Kidney tubule cell (primary cell): ENCODE results near the gene PLXNA4.

ENCODE experiments used
- DNase-seq: peaks from one replicate; pipeline ENCODE4 v3.0.0-alpha.2; 2018; ENCODE audit warnings: low spot score

Gene PLXNA4

DNA sequence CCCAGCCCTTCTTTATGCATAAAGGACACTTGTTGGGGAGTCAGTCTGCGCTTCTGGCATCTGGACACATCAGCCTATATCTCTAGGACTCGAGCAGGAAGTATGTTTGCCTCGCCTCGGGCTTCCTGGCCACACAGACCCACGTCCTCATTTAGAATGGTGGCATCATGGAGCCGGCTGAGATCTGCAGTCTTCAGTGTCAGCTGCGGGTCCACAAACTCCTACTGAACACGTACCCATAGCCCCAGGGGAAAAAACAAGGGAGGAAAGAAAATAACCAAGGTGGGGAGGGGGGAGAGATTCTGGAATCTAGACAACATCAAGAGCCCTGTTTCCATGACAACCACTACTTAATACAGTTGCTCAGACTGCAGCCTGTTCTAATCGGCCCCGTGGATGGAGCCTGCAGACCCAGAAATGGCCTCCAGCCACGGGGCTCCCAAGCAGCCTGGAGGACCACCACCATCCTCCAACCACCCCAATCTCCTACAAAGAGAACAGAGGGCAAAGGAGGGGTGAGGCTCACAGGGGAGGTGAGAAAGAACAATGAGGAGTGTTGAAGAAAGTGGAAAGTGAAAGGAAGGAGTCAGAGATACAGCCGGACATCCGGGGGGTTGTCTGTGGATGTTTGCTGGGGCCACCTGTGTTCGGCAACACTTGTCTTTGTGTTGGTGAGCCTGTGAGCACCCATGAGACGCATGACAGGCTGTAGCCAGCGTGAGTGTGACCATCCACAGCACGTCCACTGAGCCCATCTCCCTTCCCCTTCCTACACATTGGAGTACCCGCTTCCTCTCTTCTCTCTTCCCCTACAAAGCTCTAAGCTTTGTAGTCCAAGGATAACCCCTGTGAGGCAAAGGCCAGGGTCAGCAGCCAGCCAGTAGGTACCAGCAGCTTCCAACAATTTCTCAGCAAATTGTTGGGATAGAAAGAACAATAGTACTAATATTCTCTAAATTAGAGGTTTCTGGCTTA lies 141.0 kb downstream of the PLXNA4 start:
- no peak for DNase-seq

DNA sequence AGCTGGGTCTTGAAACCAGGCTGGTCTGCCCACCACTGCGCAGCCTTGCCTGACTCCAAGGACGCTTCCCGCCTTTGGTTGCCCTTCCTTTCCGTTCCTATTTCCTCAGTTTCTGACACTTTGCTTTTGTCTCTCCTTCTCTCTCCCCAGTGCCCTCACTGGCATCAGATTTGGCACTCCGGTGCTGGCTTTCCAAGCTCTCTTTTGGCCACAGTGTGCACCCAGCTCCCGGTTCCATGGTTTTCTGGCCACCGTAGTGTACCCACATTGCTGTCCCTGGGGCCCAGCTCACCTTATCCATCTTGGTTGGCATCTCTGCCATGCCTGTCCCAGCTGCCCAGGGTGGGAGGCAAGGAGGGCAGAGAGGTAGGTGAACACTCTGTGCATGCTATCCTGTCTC lies 142.2 kb downstream of the PLXNA4 start:
- DNase-seq: no peak

DNA sequence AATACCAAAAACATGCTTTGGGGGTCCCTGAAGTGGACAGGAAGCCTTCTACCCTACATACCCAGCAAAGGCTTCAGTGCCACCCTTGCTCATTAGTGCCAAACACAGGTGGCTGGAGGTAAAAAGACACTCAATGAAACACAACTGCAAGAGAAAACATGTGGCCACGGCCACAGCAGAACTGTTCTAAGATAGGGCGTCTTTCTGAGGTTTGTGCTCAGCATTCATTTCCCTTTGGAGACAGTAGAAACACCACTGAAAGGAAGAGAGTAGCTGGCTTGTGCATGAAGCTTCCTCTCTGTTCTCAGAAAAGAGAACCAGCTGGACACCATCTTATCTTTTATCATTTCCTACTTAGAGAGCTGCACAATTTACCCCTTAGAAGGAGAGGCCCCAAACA lies 143.0 kb downstream of the PLXNA4 start:
- no peak for DNase-seq

DNA sequence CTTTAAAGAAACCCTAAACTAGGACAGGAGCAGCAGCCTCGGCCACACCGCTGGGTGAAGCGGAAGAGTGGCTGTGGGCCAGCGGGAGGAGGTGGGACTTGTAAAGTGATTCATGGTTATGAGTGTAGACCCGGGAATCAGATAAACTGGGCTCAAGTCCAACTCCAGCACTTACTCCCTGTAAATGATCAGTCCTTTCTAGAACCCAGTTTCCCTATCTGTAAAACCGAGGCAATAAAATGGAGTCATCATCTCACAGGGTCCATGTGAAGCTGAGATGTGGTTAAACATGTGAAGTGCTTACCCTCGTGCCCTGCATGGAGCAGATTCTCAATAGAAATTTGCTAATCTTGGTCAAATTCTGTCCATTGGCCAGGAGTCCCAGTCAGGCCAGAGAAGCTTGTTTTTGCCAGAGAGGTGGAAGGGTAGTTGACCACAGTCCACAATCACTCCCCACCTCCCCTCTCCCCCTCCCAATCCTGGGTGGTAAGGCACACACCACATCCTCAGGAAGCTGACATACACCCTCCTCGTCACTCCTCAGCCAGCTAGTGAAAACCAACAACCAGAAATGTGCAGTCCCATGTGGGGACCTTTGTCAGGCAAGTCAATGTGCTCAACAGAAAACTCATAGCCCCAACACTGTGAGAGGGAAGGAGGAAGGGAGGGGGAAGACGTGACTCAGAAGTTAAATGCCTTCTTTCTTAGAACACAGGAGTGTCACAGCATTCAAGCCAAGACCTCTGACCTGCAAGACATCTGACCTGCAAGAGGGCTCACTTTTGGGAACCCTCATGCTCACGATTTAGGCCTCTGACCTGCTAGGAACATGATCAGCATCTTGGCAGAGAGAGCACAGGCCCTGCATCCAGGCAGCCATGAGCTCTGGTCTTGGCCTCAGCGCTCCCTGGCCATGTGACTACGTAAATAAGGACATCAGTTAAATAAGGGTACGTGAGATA lies 145.1 kb downstream of the PLXNA4 start:
- DNase-seq: peak; percentile 85

DNA sequence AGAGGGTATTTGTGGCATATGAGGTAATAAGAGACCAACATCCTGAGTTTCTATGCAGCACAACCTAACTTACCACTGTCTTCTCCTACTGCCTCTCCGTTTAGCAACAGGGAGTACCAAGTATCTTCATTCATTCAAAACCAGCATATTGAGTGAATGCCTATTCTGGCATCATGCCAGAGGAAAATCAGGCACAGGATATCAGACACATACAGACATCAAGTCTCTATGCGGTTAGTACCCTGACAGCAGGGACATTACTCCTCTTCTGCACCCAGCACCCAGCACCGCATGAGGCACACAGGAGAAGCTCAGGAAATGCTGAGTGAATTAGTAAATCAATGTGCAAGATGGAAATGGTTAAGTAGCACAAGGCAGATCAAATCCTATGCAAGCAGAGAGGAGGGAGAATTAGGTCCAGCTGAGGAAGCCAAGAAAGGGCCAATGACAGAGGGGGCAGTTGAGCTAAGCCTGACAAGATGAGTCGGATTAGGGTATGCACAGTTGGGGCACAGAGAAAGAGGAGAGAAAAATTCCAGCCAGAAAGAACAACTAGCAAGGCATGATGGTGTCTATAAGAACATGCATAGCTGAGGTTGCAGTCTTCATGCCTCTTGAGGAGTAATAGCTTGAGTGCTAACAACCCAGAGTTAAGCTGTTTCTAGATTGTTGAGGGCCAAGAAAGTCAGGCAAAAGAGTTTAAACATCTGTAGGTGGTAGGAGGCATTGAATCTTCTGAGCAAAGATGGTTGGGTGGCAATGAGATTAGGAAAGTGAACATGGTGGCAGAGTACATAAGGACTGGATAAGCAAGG lies 146.0 kb downstream of the PLXNA4 start:
- DNase-seq: no peak

DNA sequence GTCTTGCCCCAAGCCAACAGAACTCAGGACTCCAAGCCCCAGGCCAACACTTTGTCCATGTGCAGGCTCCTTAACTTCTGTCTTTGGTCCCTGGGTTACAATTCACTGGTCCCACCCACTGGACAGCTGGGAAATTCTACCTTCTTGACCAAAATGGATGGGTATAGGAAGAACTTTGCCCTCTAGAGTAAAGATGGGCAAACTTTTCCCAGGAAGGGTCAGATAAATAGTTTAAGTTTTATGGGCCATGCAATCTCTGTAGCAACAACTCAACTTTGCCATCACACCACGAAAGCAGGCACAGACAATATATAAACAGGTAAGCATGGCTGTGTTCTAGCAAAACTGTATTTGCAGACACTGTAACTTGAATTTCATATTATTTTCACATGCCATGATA lies 147.1 kb downstream of the PLXNA4 start:
- no peak for DNase-seq

DNA sequence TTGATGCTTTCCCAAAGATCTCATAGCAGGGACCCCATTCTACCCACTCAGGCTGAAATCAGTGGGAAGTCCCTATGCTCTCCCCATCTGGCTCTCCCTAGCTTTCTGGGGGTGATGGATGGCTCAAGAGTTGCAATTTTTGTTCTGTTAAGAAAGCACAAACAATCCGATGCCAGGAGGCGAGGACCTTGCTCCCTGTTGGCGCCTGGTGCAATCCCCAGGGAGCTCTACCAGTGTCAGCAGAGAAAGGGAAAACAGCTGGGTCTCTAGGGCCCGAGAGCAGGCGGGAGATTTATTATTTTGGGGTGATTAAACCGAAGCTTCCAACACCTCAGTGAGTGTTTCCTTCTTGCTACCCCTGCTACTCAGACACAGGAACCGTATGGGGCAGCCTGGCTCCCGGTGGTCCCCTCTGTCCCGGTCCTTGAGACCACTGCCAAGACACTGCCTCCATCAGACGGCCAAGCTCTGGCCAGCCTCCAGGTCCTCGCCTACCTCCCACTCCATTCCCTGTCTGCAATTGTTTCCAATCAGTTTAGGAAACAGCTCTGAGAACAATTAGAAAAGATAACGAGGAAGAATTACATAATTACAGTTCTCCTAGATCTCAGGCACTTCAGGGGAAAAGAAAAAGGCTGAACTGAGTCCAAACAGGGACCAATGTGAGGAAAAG lies 147.9 kb downstream of the PLXNA4 start:
- no peak for DNase-seq

DNA sequence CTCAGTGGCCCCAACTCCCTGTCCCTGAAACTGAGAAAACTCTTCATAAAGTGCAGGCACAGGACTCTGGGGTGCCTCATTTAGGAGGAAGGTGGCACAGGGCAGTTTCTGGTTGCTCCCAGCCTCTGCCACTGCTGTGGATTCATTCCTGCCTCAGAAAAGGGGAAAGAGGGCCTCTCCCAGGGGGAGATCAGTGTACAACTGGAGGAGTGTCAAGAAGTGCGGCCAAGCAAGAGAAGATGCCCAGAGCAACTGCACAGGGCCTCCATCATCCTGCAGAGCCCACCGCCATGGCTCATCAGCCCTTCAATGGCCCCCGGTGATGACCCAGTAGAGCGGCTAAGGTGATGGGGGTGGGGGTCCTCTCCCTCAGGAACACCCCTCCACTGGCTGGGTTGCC lies 150.3 kb downstream of the PLXNA4 start:
- no peak for DNase-seq

DNA sequence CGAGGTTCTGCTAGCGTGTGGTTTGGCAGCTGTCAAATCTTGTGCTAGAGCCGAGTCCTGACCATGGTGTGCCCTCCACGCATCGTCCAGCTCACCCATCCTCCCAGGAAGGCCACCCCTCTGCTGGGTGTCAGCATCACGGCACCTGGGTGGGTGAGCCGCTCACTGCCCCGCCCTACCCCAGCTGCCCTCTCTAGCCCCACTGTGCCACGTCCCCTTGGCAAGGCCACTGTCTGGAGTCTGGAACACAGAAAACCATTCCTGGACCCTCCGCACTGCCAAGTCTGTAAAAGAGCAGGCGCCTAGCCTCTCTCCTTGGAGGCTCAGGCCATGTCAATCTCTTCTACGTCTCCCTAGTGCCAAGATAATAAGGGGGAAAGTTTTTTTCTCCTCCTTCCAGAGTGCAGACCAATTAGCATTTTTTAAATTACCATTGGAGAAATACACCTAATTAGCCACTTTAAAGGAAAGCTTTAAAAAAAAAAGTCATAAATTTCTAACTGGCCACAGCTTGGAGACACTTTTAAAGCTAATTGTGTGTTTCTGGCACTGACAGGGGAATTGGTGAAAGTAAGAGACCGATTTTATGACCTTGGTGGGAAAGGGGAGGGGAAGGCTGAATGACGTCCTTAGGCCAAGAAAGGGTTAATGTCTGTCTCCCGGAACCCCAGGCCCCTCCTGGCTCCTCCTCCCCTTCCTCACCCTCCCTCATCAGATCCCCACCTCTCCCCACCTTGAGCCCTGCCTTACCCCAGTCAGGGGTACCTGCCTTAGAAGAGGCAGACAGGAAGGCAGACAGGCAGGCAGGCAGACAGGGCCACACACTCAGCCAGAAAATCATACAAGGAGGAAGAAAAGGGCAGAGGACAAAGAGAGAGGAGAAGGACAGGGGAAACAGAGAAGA lies 151.2 kb downstream of the PLXNA4 start:
- no peak for DNase-seq

DNA sequence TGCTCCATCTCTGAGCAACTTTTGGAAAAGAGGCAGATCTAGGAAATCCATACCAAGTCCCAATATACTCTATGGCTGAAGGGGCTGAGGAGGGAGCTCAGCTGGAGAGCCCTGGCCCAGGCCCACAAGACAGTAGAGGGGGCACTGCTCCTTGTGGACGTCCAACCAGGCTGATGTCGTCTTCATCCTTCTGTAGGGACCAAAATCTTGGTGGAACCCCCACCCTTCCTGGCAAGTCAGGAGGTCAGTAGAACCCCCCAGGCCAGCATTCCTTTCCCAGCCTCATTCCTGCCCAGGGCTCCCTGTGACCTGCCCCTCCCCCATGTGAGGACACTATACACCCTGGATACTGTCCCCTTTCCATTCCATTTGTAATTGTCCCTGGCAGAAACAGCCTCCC lies 152.0 kb downstream of the PLXNA4 start:
- no peak for DNase-seq

DNA sequence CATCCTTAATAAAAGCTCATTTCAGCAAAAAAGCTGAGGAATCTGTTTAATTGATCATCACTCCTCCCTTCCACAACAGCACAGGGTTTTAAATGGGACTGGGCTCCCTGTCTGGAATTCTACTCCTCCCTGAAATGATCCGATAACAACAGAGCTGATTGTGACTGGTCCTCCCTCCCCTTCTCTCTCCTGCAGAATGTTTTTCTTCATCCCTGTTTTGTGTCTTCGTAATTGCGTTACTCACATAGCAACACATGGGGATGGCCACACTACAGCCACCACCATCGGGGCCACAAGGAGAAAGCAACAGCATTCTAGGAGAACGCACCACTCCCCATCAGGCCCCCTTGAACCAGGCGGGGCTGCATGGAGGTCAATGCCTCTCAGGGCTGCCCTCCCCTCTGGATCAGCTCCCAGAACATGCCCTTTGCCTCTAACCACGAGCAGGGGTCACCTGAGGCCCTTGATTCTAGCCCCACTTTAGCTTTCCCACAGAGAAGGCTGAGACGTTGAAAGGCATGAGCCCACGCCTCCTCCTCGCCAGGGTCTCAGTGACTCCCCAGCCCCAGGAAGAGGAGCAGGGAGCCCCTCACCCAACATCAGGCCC lies 152.6 kb downstream of the PLXNA4 start:
- DNase-seq: no peak

DNA sequence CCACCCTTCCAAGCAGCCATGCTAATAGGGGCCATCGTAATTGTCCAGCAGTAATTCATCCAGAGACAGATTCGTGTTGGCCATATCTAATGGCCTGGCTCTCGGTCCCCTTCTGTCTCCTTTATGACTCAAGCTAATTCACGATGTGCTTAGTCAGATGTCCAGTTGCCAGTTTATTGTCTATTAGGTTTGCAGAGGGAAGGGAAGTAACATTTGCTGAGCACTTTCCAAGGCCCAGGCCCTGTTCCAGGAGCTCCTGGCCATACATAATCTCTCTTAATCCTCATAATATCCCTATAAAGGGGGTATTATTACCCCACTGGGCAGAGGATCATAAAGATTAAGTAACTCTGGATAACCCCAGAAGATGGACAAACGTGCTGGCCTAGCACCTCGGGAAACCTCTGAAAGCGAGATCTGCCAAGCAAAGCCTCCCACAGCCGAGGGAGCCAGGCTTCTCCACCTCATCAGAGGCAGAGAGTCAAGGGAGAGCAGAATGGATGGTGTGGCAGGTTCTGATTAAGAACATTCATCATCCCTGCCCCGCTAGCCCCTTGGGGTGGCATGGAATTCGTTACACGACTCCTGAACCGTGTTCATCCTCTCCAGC lies 153.7 kb downstream of the PLXNA4 start:
- no peak for DNase-seq

DNA sequence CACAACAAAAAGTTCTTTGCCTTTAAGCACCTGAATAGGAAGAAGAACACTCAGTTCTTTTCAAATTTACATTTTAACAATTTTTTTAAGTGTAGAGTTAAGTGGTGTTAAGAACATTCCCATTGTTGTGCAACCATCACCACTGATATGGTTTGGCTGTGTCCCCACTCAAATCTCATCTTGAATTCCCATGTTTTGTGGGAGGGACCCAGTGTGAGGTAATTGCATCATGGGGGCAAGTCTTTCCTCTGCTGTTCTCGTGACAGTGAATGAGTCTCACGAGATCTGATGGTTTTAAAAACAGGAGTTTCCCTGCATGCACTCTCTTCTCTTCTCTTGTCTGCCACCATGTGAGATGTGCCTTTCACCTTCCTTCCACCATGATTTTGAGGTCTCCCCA lies 155.7 kb downstream of the PLXNA4 start:
- no peak for DNase-seq

DNA sequence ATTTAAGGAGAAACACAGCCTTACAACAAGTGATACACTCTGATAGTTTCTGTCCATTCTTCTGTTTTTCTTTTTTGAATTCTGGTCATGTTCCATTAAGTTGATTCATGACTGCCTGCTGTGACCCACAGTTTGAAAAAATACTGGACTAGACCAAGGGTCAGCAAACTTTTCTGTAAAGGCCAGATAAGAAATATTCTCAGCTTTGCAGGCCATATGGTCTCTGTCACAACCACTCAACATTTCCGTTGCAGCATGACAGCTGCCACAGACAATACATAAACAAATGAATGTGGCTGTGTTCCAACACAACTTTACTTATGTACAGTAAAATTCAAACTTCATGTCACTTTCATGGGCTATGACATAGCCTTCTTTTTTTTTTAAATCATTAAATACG lies 156.7 kb downstream of the PLXNA4 start:
- no peak for DNase-seq

DNA sequence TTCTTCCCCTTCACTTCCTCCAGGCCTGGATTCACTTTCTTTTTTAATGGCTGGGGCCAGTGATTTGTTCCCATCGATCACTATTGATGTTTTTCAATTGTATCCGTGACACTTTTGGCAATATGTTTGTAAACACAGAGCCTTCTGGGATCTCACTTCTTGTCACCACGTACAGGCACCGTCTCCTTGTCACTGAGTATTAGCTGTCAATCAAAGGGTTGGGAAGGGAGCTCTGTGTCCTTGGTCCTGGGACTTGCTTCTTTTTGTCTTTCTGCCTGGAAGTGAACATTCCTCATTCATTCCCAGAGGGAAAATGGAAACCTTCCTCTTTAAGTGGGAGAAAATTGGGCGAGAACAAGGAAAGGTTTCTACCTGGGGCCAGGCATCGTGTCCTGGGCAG lies 157.4 kb downstream of the PLXNA4 start:
- no peak for DNase-seq

DNA sequence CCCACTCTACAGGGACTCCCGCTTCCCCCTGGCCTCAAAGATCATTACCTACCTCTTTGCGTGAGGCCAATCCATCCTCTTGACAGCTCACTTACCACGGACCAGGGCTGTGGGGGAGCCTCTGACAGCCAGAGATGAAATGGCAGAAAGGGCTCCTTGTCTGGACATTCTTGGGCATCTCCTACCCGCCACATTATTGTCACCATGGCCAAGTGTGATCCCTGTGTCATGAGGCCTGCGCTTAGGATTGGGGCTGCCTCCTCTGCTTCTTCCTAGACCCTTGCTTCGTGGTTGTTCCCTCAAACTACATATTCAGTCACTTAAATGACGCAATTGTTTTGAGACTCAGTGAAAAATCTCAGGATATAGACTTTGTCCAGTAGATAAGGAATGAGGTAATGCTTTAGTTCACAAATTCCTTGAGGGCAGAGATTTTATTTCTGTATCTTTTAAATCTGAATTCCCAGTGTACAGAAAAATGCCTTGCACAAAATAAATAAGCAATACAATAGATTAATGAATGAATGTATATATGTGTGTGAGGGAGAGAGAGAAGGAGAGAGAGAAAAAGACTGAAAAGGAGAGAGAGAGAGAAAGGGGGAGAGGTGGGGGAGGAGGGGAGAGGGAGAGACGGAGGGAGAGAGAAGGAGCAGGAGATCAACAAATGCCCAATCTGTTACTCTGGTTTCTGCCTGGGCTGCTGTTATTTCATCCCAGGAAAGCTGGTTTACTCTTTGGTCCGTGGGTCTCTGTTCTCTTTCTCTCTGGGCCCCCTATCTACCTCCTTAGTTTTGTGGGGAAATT lies 159.0 kb downstream of the PLXNA4 start:
- DNase-seq: no peak

DNA sequence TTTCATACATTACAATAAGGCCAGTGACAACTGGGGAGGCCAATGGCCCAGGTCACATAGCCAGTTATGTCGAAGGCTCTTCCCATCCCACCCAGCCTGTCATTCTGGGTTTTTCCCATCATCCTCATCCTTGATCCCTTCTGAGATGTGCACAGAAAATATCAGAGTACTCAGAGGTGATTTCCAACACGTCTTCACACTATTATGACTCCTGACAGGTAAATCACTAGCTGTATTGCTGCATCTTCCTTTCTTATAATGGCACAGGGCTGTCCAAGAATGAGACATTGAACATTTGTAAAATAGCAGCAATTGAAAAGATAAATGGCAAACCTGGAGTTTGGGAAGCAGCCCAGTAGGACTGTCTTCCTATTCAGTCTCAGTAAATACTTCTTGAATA lies 159.9 kb downstream of the PLXNA4 start:
- no peak for DNase-seq

DNA sequence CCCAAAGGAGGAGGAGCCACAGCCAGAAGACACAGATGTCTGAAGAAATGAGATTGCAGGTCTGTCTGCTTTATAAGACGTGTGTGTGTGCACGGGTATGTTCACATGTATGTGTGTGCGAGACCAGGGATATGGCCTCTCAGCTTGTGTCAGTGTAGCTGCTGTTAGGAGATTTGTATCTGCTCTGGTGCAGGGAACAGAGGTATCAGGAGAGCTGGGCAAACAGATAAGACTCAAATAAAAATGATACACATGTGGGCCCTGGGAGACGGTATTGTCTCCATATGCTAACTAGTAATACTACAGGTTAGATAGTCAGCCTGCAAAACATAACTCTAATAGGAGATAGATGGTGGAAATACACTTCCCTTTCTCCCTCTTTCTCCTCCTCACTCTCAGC lies 161.0 kb downstream of the PLXNA4 start:
- DNase-seq: no peak

DNA sequence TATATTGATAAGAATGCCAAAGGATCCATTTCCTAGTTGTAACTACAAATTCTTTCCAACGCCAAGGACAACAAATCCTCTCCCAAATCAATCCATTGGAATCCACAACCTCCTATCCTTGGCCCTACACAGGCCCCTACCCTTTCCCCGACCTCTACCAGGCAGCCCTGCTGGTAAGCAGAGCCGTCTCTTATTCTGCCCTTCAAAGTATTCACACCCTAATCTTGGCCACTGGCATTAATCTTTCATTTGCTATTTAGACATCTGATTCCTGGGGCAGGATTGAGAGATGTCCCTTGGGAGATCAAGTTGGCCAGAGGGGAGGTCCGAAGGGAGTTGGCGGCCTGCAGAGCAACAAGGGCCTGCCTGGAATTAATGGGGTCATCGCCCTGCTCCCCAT lies 161.4 kb downstream of the PLXNA4 start:
- DNase-seq: no peak
